Ishikawa (cell line): ENCODE data around the gene EPB41.

Experiments used
- CEBPB ChIP-seq: IDR thresholded peaks from 2 replicates; pipeline ENCODE4 v1.6.1; 2012
- EGR1 ChIP-seq: IDR thresholded peaks from 2 replicates; pipeline ENCODE4 v1.6.1; 2012
- YY1 ChIP-seq: IDR thresholded peaks from 2 replicates; pipeline ENCODE4 v1.6.1; 2012; ENCODE audit warnings: low read depth
- TF ChIP-seq, protein P1 (sequence below): IDR thresholded peaks from 2 replicates; pipeline ENCODE4 v1.6.1; 2012

DNA sequence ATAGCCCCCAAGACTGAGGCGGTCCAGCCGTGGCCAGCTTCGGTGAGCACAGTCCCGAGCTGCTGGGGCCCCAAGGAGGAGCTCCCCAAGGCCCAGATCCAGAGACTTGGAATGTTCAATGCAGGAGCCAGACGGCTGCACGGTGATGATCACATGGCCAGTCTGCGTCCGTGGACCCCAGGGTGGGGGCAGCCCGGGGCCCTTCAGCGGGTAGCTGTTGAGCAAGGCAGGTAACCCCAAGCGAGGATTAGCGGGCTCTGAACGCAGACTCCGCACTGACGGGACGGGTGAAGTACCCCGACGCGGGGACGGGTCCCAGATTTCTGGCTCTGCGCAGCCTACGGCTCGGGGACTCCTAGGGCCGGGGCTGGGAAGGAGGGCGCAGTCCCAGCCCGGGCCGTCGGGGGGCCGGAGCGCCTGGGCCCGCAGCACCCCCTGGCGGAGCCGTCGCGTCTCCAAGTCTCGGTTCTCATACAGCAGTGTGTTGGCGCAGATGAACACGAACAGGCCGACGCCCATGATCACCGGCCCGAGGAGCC, 206.6 kb downstream of the EPB41 start:
- TF ChIP-seq, protein P1, sequence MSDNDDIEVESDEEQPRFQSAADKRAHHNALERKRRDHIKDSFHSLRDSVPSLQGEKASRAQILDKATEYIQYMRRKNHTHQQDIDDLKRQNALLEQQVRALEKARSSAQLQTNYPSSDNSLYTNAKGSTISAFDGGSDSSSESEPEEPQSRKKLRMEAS = no peak
- no peak for TF ChIP-seq CEBPB
- no peak for TF ChIP-seq YY1
- no peak for TF ChIP-seq EGR1
